HL-60/S4 treated with retinoic acid at 250 ng/mL for 4 days and 3 days (cell line): ENCODE data around the gene ARHGEF3.

ENCODE experiments used
- in situ Hi-C: fragments of 300-500 bp; cut with MboI; formaldehyde crosslinking; loops from 2 replicates; pipeline ENCODE4 v1.7.0; 2022; ENCODE audit warnings: low sequenced_read_pairs

Gene ARHGEF3

GRCh38 chr3:56689303-56689702, 112.4 kb downstream of the ARHGEF3 start:
- in situ Hi-C loops: no loop called here

- in situ Hi-C loops: no loop called here
Measured at GRCh38 chr3:56688191-56688590, 113.6 kb downstream of the ARHGEF3 start.

- in situ Hi-C loops: no loop called here
Measured at GRCh38 chr3:56684029-56684428, 117.7 kb downstream of the ARHGEF3 start.

GRCh38 chr3:56683122-56683817, 118.5 kb downstream of the ARHGEF3 start, which contains the start of gene TASOR:
Gene TASOR (minus strand): TSS chr3:56683265. CDS start chr3:56683006, 259 bp downstream.
- in situ Hi-C loops: no loop called here

- in situ Hi-C loops: no loop called here
Measured at GRCh38 chr3:56682462-56683121, 119.2 kb downstream of the ARHGEF3 start.

- in situ Hi-C loops: no loop called here
Measured at GRCh38 chr3:56681984-56682461, 119.7 kb downstream of the ARHGEF3 start.

- in situ Hi-C loops: no loop called here
Measured at GRCh38 chr3:56680054-56680580, 121.6 kb downstream of the ARHGEF3 start.
